HepG2 (cell line): Measurements from ENCODE around the gene RBBP8. TPM values are rescaled to one million over a fixed set of nuclear protein-coding genes. Genes with fewer than 3 reads are reported as not detected.

Source experiments
- ATAC-seq: fragments of 200-7000 bp; cut with Tn5 transposase; 3 replicates; pipeline ENCODE4 v1.9.1; 2020; ENCODE audit warnings: mild to moderate bottlenecking, moderate library complexity
- BruUV-seq: library from RNA; stranded (reverse); fragments of 400-500 nt; replicated peaks from 2 replicates; lab custom pipeline; 2021; lab: Mats Ljungman, UMichigan
- CTCF ChIA-PET: fragments of 300-600 bp; formaldehyde crosslinking; extraction: SDS; loops from one replicate; lab custom pipeline; 2021; ENCODE audit warnings: low total read pairs, inconsistent platforms, low intra/inter-chr PET ratio; lab: Yijun Ruan, JAX
- POLR2A ChIA-PET: fragments of 350-600 bp; sonication (Branson Sonifier 250); formaldehyde crosslinking; loops from one replicate; lab custom pipeline; 2020; ENCODE audit warnings: antibody characterized with exemption, inconsistent platforms; lab: Yijun Ruan, JAX
- DNase-seq: peaks from one replicate; pipeline ENCODE4 v3.0.0-alpha.2; 2015; ENCODE audit warnings: low spot score
- FAIRE-seq: peaks from 3 replicates; lab custom pipeline; 2011; peaks lifted over from hg19 to GRCh38; lab: Jason Lieb, UNC
- H2AFZ ChIP-seq: one replicate; pipeline ENCODE4 v1.6.1; 2011; ENCODE audit warnings: low read length, inconsistent platforms
- H3K27ac ChIP-seq: fragments of 300-600 bp; 3 replicates; pipeline ENCODE4 v1.8.0; 2011; ENCODE audit warnings: mixed run types, mild to moderate bottlenecking, mixed read lengths, low read length, inconsistent platforms; ENCODE audit not compliant: insufficient read depth; ENCODE audit errors: extremely low read length
- H3K27me3 ChIP-seq, 2 experiments: fragments of 200-600 bp in 1 of 2; 2 replicates in 1 of 2; 3 replicates in 1 of 2; pipeline versions ENCODE4 v1.6.0 to v1.8.0; 2011; ENCODE audit warnings: low read length in 2 of 2, mild to moderate bottlenecking in 2 of 2, moderate library complexity in 2 of 2, inconsistent platforms in 1 of 2; ENCODE audit not compliant: insufficient read depth in 2 of 2, control insufficient read depth in 1 of 2
- H3K36me3 ChIP-seq, 2 experiments: fragments of 200-600 bp in 1 of 2; replicated peaks in 1 of 2; 2 replicates in 1 of 2; 3 replicates in 1 of 2; pipeline versions ENCODE4 v1.5.1 to v1.8.0; 2011; ENCODE audit warnings: low read length in 2 of 2, inconsistent platforms in 1 of 2; ENCODE audit not compliant: insufficient read depth in 2 of 2, control insufficient read depth in 1 of 2
- H3K4me1 ChIP-seq: 2 replicates; pipeline ENCODE4 v1.5.1; 2012; ENCODE audit warnings: low read length, inconsistent platforms; ENCODE audit not compliant: insufficient read depth
- H3K4me2 ChIP-seq: 2 replicates; pipeline ENCODE4 v1.6.0; 2011; ENCODE audit warnings: low read depth, low read length, inconsistent platforms
- H3K4me3 ChIP-seq, 3 experiments: fragments of 200-600 bp in 1 of 3; sonication (generic), shearing (Covaris generic) in 1 of 3; replicated peaks in 1 of 3; 2 replicates each; pipeline ENCODE4 v1.5.1; 2011 to 2016; ENCODE audit warnings: low read length in 3 of 3, inconsistent platforms in 2 of 3, low read depth in 2 of 3, mild to moderate bottlenecking in 2 of 3, control low read depth in 1 of 3, mixed read lengths in 1 of 3; ENCODE audit not compliant: insufficient read depth in 1 of 3
- H3K79me2 ChIP-seq: one replicate; pipeline ENCODE4 v1.6.1; 2011; ENCODE audit warnings: low read length, inconsistent platforms; ENCODE audit not compliant: insufficient read depth
- H3K9ac ChIP-seq: 2 replicates; pipeline ENCODE4 v1.6.0; 2011; ENCODE audit warnings: mild to moderate bottlenecking, low read depth, low read length, inconsistent platforms; ENCODE audit not compliant: insufficient read depth
- H3K9me3 ChIP-seq: 2 replicates; pipeline ENCODE4 v1.5.1; 2012; ENCODE audit warnings: mild to moderate bottlenecking, low read length
- H4K20me1 ChIP-seq: 2 replicates; pipeline ENCODE4 v1.6.0; 2011; ENCODE audit warnings: inconsistent platforms, mild to moderate bottlenecking, low read length, moderate library complexity; ENCODE audit not compliant: insufficient read depth
- CENPBD1 ChIP-seq: sonication (generic); formaldehyde crosslinking; IDR thresholded peaks from 2 replicates; pipeline ENCODE4 v1.8.0; 2022; ENCODE audit warnings: missing genetic modification reagents, low read depth, mild to moderate bottlenecking, borderline replicate concordance
- HBP1 ChIP-seq: IDR thresholded peaks from 2 replicates; pipeline ENCODE4 v1.6.1; 2016; ENCODE audit warnings: low read depth, control low read depth
- IRF1 ChIP-seq: sonication (generic); formaldehyde crosslinking; IDR thresholded peaks from 2 replicates; pipeline ENCODE4 v1.4.0; 2020; ENCODE audit warnings: low read depth, mild to moderate bottlenecking, missing genetic modification reagents
- MAFF ChIP-seq: IDR thresholded peaks from 2 replicates; pipeline ENCODE4 v1.6.1; 2011; ENCODE audit warnings: low read depth, low read length, improper control_type of control experiment
- NFKBIZ ChIP-seq: IDR thresholded peaks from 2 replicates; pipeline ENCODE4 v1.6.1; 2018; ENCODE audit warnings: missing genetic modification reagents, missing compliant biosample characterization
- RCOR2 ChIP-seq: IDR thresholded peaks from 2 replicates; pipeline ENCODE4 v1.6.1; 2016; ENCODE audit warnings: missing biosample characterization, missing genetic modification reagents
- SOX6 ChIP-seq, 2 experiments: fragments of 450-650 bp in 1 of 2; sonication (generic) in 1 of 2; formaldehyde crosslinking in 1 of 2; IDR thresholded peaks; 2 replicates each; pipeline versions ENCODE4 v1.4.0 to v1.6.1; 2017 to 2020; ENCODE audit warnings: antibody characterized with exemption in 1 of 2, mild to moderate bottlenecking in 1 of 2, missing genetic modification reagents in 1 of 2
- ZBTB1 ChIP-seq: sonication (generic); formaldehyde crosslinking; IDR thresholded peaks from 2 replicates; pipeline ENCODE4 v1.4.0; 2020; ENCODE audit warnings: missing genetic modification reagents, borderline replicate concordance
- ZNF207 ChIP-seq: fragments of 450-650 bp; IDR thresholded peaks from 2 replicates; pipeline ENCODE4 v1.6.1; 2016; ENCODE audit warnings: antibody characterized with exemption, borderline replicate concordance
- ZNF460 ChIP-seq: sonication (generic); formaldehyde crosslinking; IDR thresholded peaks from 2 replicates; pipeline ENCODE4 v1.5.1; 2020; ENCODE audit warnings: missing genetic modification reagents, mild to moderate bottlenecking, borderline replicate concordance
- WGBS: methylation state at CpG from one replicate; pipeline ENCODE4 v1.1.6; 2017; ENCODE audit warnings: low lambda C conversion rate; 5-methylcytosine and 5-hydroxymethylcytosine counted together
- in situ Hi-C: cut with HindIII; loops from 2 replicates; pipeline ENCODE4 v1.10.0; 2017; ENCODE audit warnings: low pct_unique_long_range_greater_than_20kb; ENCODE audit not compliant: extremely low pct_ligation_motif_present
- intact Hi-C: fragments of 100-400 bp; cut with micrococcal nuclease; formaldehyde crosslinking; loops from one replicate; pipeline ENCODE4 v1.10.0; 2022; ENCODE audit not compliant: unreplicated experiment
- polyA plus RNA-seq, 8 experiments: library from polyadenylated mRNA; depleted of rRNA in 3 of 8; stranded (reverse) in 7 of 8; unstranded in 1 of 8; fragments of >200 nt; fragmentation: Illumina TruSeq in 4 of 8; extraction: Trizol in 4 of 8; gene quantifications; 2 replicates each; pipeline versions ENCODE4 v1.2.1 to v1.2.3, GENCODE V29; 2011 to 2016; ENCODE audit warnings: low read depth in 4 of 8, missing spikeins in 1 of 8, mixed read lengths in 1 of 8; ENCODE audit not compliant: insufficient read depth in 1 of 8
- total RNA-seq, 5 experiments: library from RNA; depleted of rRNA; stranded (reverse); fragments of >200 nt; fragmentation: Illumina TruSeq; extraction: Trizol; gene quantifications; 2 replicates each; pipeline ENCODE4 v1.2.3, GENCODE V29; 2016; ENCODE audit warnings: low read depth in 1 of 5

RBBP8 gene
- total and polyA plus RNA-seq, 2 of the 13 experiments (the other 11 are each of a cell fraction or from before 2014, with no cell fraction given), result 14.2 to 47.4 TPM

GRCh38 chr18:22975508-22975907 lies 42.4 kb downstream of the RBBP8 start:
- H3K9me3 ChIP-seq, result no peaks in the 10 kb centered on the region
- H3K9ac ChIP-seq, result no peak overlapping the region
- no peak for TF ChIP-seq ZNF207
- TF ChIP-seq NFKBIZ (CRISPR knock-in tag), result no peak
- no peak for TF ChIP-seq ZNF460
- no peak for TF ChIP-seq SOX6 (IDR thresholded peaks at IDR 0.05)
- TF ChIP-seq SOX6 (CRISPR knock-in tag; IDR thresholded peaks at IDR 0.05), result no peak
- TF ChIP-seq MAFF, result no peak
- no peak for TF ChIP-seq RCOR2 (CRISPR knock-in tag)
- no peak for TF ChIP-seq HBP1 (CRISPR knock-in tag)
- no peak for TF ChIP-seq ZBTB1 (CRISPR knock-in tag)
- TF ChIP-seq IRF1 (CRISPR knock-in tag), result no peak
- TF ChIP-seq CENPBD1 (CRISPR knock-in tag), result no peak
- TF ChIP-seq, all 625 proteins: peak for 0
- Histone ChIP-seq H4K20me1 (no peaks in the 10 kb centered on the region), H3K36me3 (peaks cover 1 to 24% of the 10 kb centered on the region in 2 experiments; a peak in 3 of 5 replicates), H3K27me3 (no peaks in the 10 kb centered on the region), H3K4me1 (no peaks in the 10 kb centered on the region), H3K27ac (no peak overlapping the region), H2AFZ (no peak overlapping the region), H3K4me2 (no peak overlapping the region), H3K4me3 (no peak overlapping the region), H3K79me2 (no peaks in the 10 kb centered on the region)
- 100% methylated on average over 1 of the region's 1 CpG for WGBS
- ChIA-PET CTCF (no interaction called here), POLR2A (no interaction called here)
- intact Hi-C loops (no loop called here), in situ Hi-C loops (loop anchor here (10.0 kb wide), 1 partner anchor 161 kb away; no protein-coding TSS in a partner anchor)
- BruUV-seq, result no TSS peak
- no peak for DNase-seq
- ATAC-seq, result no peak
- no peak for FAIRE-seq
